Activated naive CD8-positive, alpha-beta T cell (primary cell): ENCODE data around the gene TBC1D10A.
A peak's percentile ranks its signal among the peaks of the same experiment; 100 is the strongest.

Source experiments
- H3K27ac Mint-ChIP-seq: one replicate; pipeline ENCODE4 v1.8.0; 2021; ENCODE audit warnings: mixed read lengths
- H3K27me3 Mint-ChIP-seq: one replicate; pipeline ENCODE4 v1.8.0; 2021; ENCODE audit warnings: mixed read lengths
- H3K36me3 Mint-ChIP-seq: one replicate; pipeline ENCODE4 v1.8.0; 2021; ENCODE audit warnings: mixed read lengths
- H3K4me1 Mint-ChIP-seq: one replicate; pipeline ENCODE4 v1.8.0; 2021; ENCODE audit warnings: low read depth, mixed read lengths
- H3K4me3 Mint-ChIP-seq: one replicate; pipeline ENCODE4 v1.8.0; 2021; ENCODE audit warnings: mild to moderate bottlenecking, mixed read lengths
- H3K9me3 Mint-ChIP-seq: one replicate; pipeline ENCODE4 v1.8.0; 2021; ENCODE audit warnings: low read depth, mixed read lengths

The TBC1D10A gene

GRCh38 chr22:30282616-30283046, 44.1 kb downstream of the TBC1D10A start:
- Mint-ChIP-seq H3K4me1 (peaks cover 31% of the 10 kb centered on the region), H3K9me3 (no peaks in the 10 kb centered on the region), H3K4me3 (no peak overlapping the region), H3K27ac (no peak overlapping the region), H3K36me3 (peaks cover 2% of the 10 kb centered on the region), H3K27me3 (no peaks in the 10 kb centered on the region)

DNA sequence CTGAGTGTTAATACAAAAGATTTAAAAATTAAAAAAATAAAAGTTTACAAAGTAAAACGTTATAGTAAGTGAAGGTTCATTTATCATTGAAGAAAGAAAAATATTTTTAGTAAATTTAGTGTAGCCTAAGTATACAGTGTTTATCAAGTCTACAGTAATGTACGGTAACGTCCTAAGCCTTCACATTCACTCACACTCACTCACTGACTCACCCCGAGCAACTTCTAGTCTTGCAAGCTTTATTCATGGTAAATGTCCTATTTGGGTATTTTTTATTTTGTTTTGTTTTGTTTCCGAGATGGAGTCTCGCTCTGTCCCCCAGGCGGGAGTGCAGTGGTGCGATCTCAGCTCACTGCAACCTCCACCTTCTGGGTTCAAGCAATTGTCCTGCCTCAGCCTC, 46.2 kb downstream of the TBC1D10A start:
- Mint-ChIP-seq H3K36me3 (peaks cover 2% of the 10 kb centered on the region), H3K4me1 (peaks cover 39% of the 10 kb centered on the region)

GRCh38 chr22:30279932-30280331, 46.8 kb downstream of the TBC1D10A start:
- Mint-ChIP-seq H3K4me3 (no peak overlapping the region), H3K9me3 (no peaks in the 10 kb centered on the region), H3K4me1 (peaks cover 44% of the 10 kb centered on the region), H3K27me3 (no peaks in the 10 kb centered on the region), H3K27ac (no peak overlapping the region), H3K36me3 (peaks cover 2% of the 10 kb centered on the region)

More for the DNA sequence above, 46.2 kb downstream of the TBC1D10A start:
- Mint-ChIP-seq H3K27ac (no peak overlapping the region), H3K4me3 (no peak overlapping the region), H3K27me3 (no peaks in the 10 kb centered on the region), H3K9me3 (no peaks in the 10 kb centered on the region)

DNA sequence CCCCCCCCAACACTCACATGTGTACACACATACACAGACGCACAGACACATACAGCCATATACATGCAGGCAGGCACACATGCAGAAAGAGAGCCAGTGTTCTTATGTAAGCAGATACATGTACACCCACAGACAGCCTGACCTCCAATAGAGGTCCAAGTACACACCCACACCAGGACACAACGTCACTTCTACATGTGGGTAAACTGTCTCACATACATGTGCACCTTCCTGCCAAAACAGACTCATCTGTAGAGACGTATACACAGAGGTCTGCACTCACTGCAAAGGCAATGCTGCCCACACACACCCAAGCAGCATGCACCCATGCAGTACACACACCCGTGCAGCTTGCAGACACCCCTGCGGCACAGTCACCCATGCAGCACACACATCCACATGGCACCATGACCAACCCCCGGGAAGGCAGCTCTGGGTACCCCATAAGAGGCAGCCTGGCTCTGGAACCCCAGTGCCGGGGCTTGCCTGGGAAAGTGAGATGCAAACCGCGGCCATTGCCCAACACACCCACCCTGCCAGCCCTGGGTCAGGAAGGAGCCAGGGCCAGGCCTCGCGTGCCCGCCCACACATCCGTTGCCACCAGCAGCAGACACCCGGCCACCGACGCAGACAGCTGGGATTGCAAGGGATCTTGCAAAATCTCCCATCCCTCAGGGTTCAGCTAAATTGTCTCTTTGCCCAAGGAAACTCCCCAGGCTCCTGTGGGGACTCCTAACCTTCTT, 47.5 kb downstream of the TBC1D10A start:
- Mint-ChIP-seq H3K27me3 (no peaks in the 10 kb centered on the region), H3K36me3 (peaks cover 2% of the 10 kb centered on the region), H3K9me3 (no peaks in the 10 kb centered on the region), H3K27ac (no peak overlapping the region), H3K4me1 (peaks cover 49% of the 10 kb centered on the region), H3K4me3 (no peak overlapping the region)

- no peak overlapping the region for H3K4me3 Mint-ChIP-seq
- H3K36me3 Mint-ChIP-seq = no peaks in the 10 kb centered on the region
- no peak overlapping the region for H3K27ac Mint-ChIP-seq
- no peaks in the 10 kb centered on the region for H3K27me3 Mint-ChIP-seq
- no peaks in the 10 kb centered on the region for H3K9me3 Mint-ChIP-seq
- H3K4me1 Mint-ChIP-seq = peaks cover 48% of the 10 kb centered on the region
Measured at GRCh38 chr22:30277547-30278344, 49.0 kb downstream of the TBC1D10A start.

- Mint-ChIP-seq H3K9me3 (no peaks in the 10 kb centered on the region), H3K27me3 (no peaks in the 10 kb centered on the region), H3K4me1 (peaks cover 47% of the 10 kb centered on the region), H3K4me3 (peak overlapping the region; percentile 51), H3K27ac (peak overlapping the region; percentile 75), H3K36me3 (no peaks in the 10 kb centered on the region)
Measured at GRCh38 chr22:30276039-30276438, 50.7 kb downstream of the TBC1D10A start.

GRCh38 chr22:30275625-30276024, 51.1 kb downstream of the TBC1D10A start:
- peaks cover 47% of the 10 kb centered on the region for H3K4me1 Mint-ChIP-seq
- no peaks in the 10 kb centered on the region for H3K36me3 Mint-ChIP-seq
- H3K27ac Mint-ChIP-seq = peak overlapping the region; percentile 75
- H3K27me3 Mint-ChIP-seq = no peaks in the 10 kb centered on the region
- peak overlapping the region; percentile 51 for H3K4me3 Mint-ChIP-seq
- H3K9me3 Mint-ChIP-seq = no peaks in the 10 kb centered on the region

DNA sequence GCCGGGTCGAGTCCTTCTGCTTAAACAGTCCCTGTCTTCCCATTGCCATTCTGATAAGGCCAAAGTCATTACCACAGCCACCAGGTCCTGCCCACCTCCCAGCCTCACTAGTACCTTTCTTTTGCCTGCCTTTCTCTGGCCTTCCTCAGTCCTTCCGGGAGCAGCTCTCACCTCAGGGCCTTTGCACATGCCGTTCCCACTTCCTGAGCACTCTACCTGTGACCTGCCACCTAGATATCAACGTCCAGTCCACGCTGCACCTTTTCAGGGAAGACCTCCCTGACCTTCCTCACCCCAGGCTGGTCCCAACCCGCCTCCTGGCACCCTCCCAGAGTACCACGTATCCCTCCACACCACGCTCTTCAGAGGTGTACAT, 52.3 kb downstream of the TBC1D10A start:
- Mint-ChIP-seq H3K4me1 (peaks cover 43% of the 10 kb centered on the region), H3K9me3 (no peaks in the 10 kb centered on the region), H3K4me3 (no peak overlapping the region), H3K27ac (peak overlapping the region; percentile 6), H3K27me3 (no peaks in the 10 kb centered on the region), H3K36me3 (no peaks in the 10 kb centered on the region)

GRCh38 chr22:30273711-30274436, 52.9 kb downstream of the TBC1D10A start:
- H3K4me3 Mint-ChIP-seq = no peak overlapping the region

GRCh38 chr22:30272781-30273601, 53.8 kb downstream of the TBC1D10A start:
- peak overlapping the region; percentile 75 for H3K27ac Mint-ChIP-seq
- no peaks in the 10 kb centered on the region for H3K36me3 Mint-ChIP-seq
- H3K27me3 Mint-ChIP-seq = no peaks in the 10 kb centered on the region
- no peak overlapping the region for H3K4me3 Mint-ChIP-seq
- peaks cover 42% of the 10 kb centered on the region for H3K4me1 Mint-ChIP-seq
- H3K9me3 Mint-ChIP-seq = no peaks in the 10 kb centered on the region

More at GRCh38 chr22:30273711-30274436, 52.9 kb downstream of the TBC1D10A start:
- no peaks in the 10 kb centered on the region for H3K36me3 Mint-ChIP-seq
- H3K27me3 Mint-ChIP-seq = no peaks in the 10 kb centered on the region
- H3K27ac Mint-ChIP-seq = peak overlapping the region; percentile 41
- H3K4me1 Mint-ChIP-seq = peaks cover 39% of the 10 kb centered on the region
- H3K9me3 Mint-ChIP-seq = no peaks in the 10 kb centered on the region

- peaks cover 35% of the 10 kb centered on the region for H3K4me1 Mint-ChIP-seq
- H3K36me3 Mint-ChIP-seq = no peaks in the 10 kb centered on the region
- H3K4me3 Mint-ChIP-seq = no peak overlapping the region
- no peaks in the 10 kb centered on the region for H3K27me3 Mint-ChIP-seq
- H3K9me3 Mint-ChIP-seq = no peaks in the 10 kb centered on the region
- H3K27ac Mint-ChIP-seq = peak overlapping the region; percentile 24
Measured at GRCh38 chr22:30270832-30271231, 55.9 kb downstream of the TBC1D10A start.

DNA sequence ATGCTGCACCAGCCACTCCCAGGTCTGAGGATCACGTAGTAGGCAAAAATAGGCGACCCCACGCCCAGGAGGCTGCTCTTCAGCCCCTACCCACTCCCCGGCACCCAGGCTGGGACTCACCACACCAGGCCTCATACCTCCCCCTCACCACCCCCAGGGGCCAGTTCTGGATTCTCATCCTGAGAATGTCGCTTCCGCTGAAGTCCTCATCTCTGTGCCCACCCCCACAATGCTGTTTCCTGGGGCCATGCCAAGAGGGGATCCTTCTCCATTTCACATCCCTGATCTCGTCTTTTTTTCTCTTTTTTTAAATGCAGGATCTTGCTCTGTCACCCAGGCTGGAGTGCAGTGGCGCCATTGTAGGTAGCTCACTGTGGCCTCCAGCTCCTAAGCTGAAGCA, 58.4 kb downstream of the TBC1D10A start:
- no peaks in the 10 kb centered on the region for H3K36me3 Mint-ChIP-seq
- peak overlapping the region; percentile 89 for H3K27ac Mint-ChIP-seq
- no peaks in the 10 kb centered on the region for H3K27me3 Mint-ChIP-seq
- peaks cover 29% of the 10 kb centered on the region for H3K4me1 Mint-ChIP-seq
- peak overlapping the region; percentile 95 for H3K4me3 Mint-ChIP-seq
- no peaks in the 10 kb centered on the region for H3K9me3 Mint-ChIP-seq

- peaks cover 29% of the 10 kb centered on the region for H3K4me1 Mint-ChIP-seq
- H3K9me3 Mint-ChIP-seq = no peaks in the 10 kb centered on the region
- peak overlapping the region; percentile 95 for H3K4me3 Mint-ChIP-seq
- H3K36me3 Mint-ChIP-seq = no peaks in the 10 kb centered on the region
- H3K27me3 Mint-ChIP-seq = no peaks in the 10 kb centered on the region
- H3K27ac Mint-ChIP-seq = peak overlapping the region; percentile 89
Measured at GRCh38 chr22:30267382-30268302, 59.1 kb downstream of the TBC1D10A start.
